Skeletal muscle tissue (tissue), 4 donors: ENCODE results near the gene STK38L. TPM values are rescaled to one million over a fixed set of nuclear protein-coding genes. Genes with fewer than 3 reads are reported as not detected.

Experiments used
- H3K27ac ChIP-seq: one replicate; pipeline ENCODE4 v1.7.0; 2013; ENCODE audit warnings: mild to moderate bottlenecking, low read depth, low read length, inconsistent platforms
- H3K27me3 ChIP-seq, 3 donors: one replicate each; pipeline ENCODE4 v1.7.0; 2013; ENCODE audit warnings: low read length in 3 of 3; ENCODE audit not compliant: control insufficient read depth in 3 of 3, insufficient read depth in 3 of 3
- H3K36me3 ChIP-seq, 3 donors: one replicate each; pipeline ENCODE4 v1.7.0; 2013; ENCODE audit warnings: low read length in 3 of 3; ENCODE audit not compliant: control insufficient read depth in 3 of 3, insufficient read depth in 3 of 3
- H3K4me1 ChIP-seq, 3 donors: one replicate each; pipeline ENCODE4 v1.7.0; 2013; ENCODE audit warnings: low read length in 3 of 3, mild to moderate bottlenecking in 3 of 3; ENCODE audit not compliant: control insufficient read depth in 3 of 3, insufficient read depth in 3 of 3
- H3K4me3 ChIP-seq, 3 donors: one replicate each; pipeline ENCODE4 v1.7.0; 2013; ENCODE audit warnings: low read length in 3 of 3
- H3K9ac ChIP-seq, 3 donors: one replicate each; pipeline ENCODE4 v1.7.0; 2013; ENCODE audit warnings: low read length in 3 of 3, mild to moderate bottlenecking in 3 of 3, moderate library complexity in 2 of 3, low read depth in 1 of 3
- H3K9me3 ChIP-seq, 3 donors: one replicate each; pipeline ENCODE4 v1.7.0; 2013; ENCODE audit warnings: low read length in 3 of 3; ENCODE audit not compliant: control insufficient read depth in 3 of 3
- total RNA-seq: library from RNA; depleted of rRNA; stranded (reverse); fragments of >200 nt; gene quantifications from one replicate; pipeline ENCODE4 v1.2.3, GENCODE V29; 2014
- donor health status: Osteomylitis.

STK38L gene
- total RNA-seq, 1 donor from 2014 or later, result 17.2 TPM

- Histone ChIP-seq H3K36me3 (no peaks in the 10 kb centered on the region), H3K4me3 (no peak overlapping the region), H3K9me3 (no peaks in the 10 kb centered on the region), H3K27ac (no peak overlapping the region), H3K4me1 (no peaks in the 10 kb centered on the region), H3K27me3 (no peaks in the 10 kb centered on the region), H3K9ac (no peak overlapping the region)
These were observed 96.9 kb downstream of the STK38L start for GRCh38 chr12:27340971-27341370.

GRCh38 chr12:27342536-27342935, 98.5 kb downstream of the STK38L start:
- no peak overlapping the region for H3K9ac ChIP-seq
- no peaks in the 10 kb centered on the region for H3K27me3 ChIP-seq
- H3K36me3 ChIP-seq, result no peaks in the 10 kb centered on the region
- no peaks in the 10 kb centered on the region for H3K4me1 ChIP-seq
- no peaks in the 10 kb centered on the region for H3K9me3 ChIP-seq
- H3K4me3 ChIP-seq, result no peak overlapping the region
- no peak overlapping the region for H3K27ac ChIP-seq

GRCh38 chr12:27343255-27344000, 99.3 kb downstream of the STK38L start:
- no peak overlapping the region for H3K27ac ChIP-seq
- H3K4me3 ChIP-seq, result no peak overlapping the region
- H3K9ac ChIP-seq, result no peak overlapping the region
- H3K27me3 ChIP-seq, result no peaks in the 10 kb centered on the region
- no peaks in the 10 kb centered on the region for H3K36me3 ChIP-seq
- no peaks in the 10 kb centered on the region for H3K9me3 ChIP-seq
- H3K4me1 ChIP-seq, result no peaks in the 10 kb centered on the region

GRCh38 chr12:27344246-27344645, 100.2 kb downstream of the STK38L start:
- Histone ChIP-seq H3K4me1 (no peaks in the 10 kb centered on the region), H3K9me3 (no peaks in the 10 kb centered on the region), H3K27me3 (no peaks in the 10 kb centered on the region), H3K9ac (no peak overlapping the region), H3K27ac (no peak overlapping the region), H3K36me3 (no peaks in the 10 kb centered on the region), H3K4me3 (no peak overlapping the region)

GRCh38 chr12:27344760-27345159, 100.7 kb downstream of the STK38L start:
- H3K9me3 ChIP-seq, result no peaks in the 10 kb centered on the region
- no peaks in the 10 kb centered on the region for H3K36me3 ChIP-seq
- H3K27me3 ChIP-seq, result no peaks in the 10 kb centered on the region
- no peak overlapping the region for H3K27ac ChIP-seq
- H3K4me3 ChIP-seq, result no peak overlapping the region
- no peak overlapping the region for H3K9ac ChIP-seq
- no peaks in the 10 kb centered on the region for H3K4me1 ChIP-seq

- H3K9me3 ChIP-seq, result no peaks in the 10 kb centered on the region
- H3K4me1 ChIP-seq, result no peaks in the 10 kb centered on the region
- no peaks in the 10 kb centered on the region for H3K27me3 ChIP-seq
- no peak overlapping the region for H3K9ac ChIP-seq
- H3K36me3 ChIP-seq, result no peaks in the 10 kb centered on the region
- H3K4me3 ChIP-seq, result no peak overlapping the region
- no peak overlapping the region for H3K27ac ChIP-seq
These were observed 101.3 kb downstream of the STK38L start for GRCh38 chr12:27345376-27345775.

GRCh38 chr12:27347779-27348178, 103.7 kb downstream of the STK38L start:
- Histone ChIP-seq H3K4me1 (no peaks in the 10 kb centered on the region), H3K9ac (no peak overlapping the region), H3K4me3 (no peak overlapping the region), H3K36me3 (no peaks in the 10 kb centered on the region), H3K27ac (no peak overlapping the region), H3K9me3 (no peaks in the 10 kb centered on the region), H3K27me3 (no peaks in the 10 kb centered on the region)

- Histone ChIP-seq H3K4me3 (no peak overlapping the region), H3K9me3 (no peaks in the 10 kb centered on the region), H3K4me1 (no peaks in the 10 kb centered on the region), H3K9ac (no peak overlapping the region), H3K27ac (no peak overlapping the region), H3K36me3 (no peaks in the 10 kb centered on the region), H3K27me3 (no peaks in the 10 kb centered on the region)
These were observed 107.4 kb downstream of the STK38L start for GRCh38 chr12:27351476-27351875.

GRCh38 chr12:27355486-27355885, 111.4 kb downstream of the STK38L start:
- no peak overlapping the region for H3K4me3 ChIP-seq
- H3K4me1 ChIP-seq, result no peaks in the 10 kb centered on the region
- H3K36me3 ChIP-seq, result no peaks in the 10 kb centered on the region
- H3K9ac ChIP-seq, result no peak overlapping the region
- no peaks in the 10 kb centered on the region for H3K9me3 ChIP-seq
- no peak overlapping the region for H3K27ac ChIP-seq
- no peaks in the 10 kb centered on the region for H3K27me3 ChIP-seq

- Histone ChIP-seq H3K4me1 (no peaks in the 10 kb centered on the region), H3K9me3 (no peaks in the 10 kb centered on the region), H3K9ac (no peak overlapping the region), H3K4me3 (no peak overlapping the region), H3K27me3 (no peaks in the 10 kb centered on the region), H3K27ac (no peak overlapping the region), H3K36me3 (no peaks in the 10 kb centered on the region)
These were observed 111.9 kb downstream of the STK38L start for GRCh38 chr12:27355979-27356378.
